Kidney epithelial cell (primary cell): ENCODE results near the gene RAC2. TPM values are rescaled to one million over a fixed set of nuclear protein-coding genes. Genes with fewer than 3 reads are reported as not detected.
"Not testable (repeated sequence)": the region's sequence is repeated elsewhere in the genome, so short reads cannot be mapped to it uniquely, and the experiment has no call there.

Experiments used
- DNase-seq: peaks from one replicate; pipeline ENCODE4 v3.0.0-alpha.2; 2010; ENCODE audit warnings: low read depth
- H3K27me3 ChIP-seq: 2 replicates; pipeline ENCODE4 v1.6.0; 2011; ENCODE audit warnings: low read length; ENCODE audit not compliant: control insufficient read depth, insufficient read depth
- H3K36me3 ChIP-seq: 2 replicates; pipeline ENCODE4 v1.5.1; 2011; ENCODE audit warnings: low read length; ENCODE audit not compliant: control insufficient read depth, insufficient read depth
- H3K4me3 ChIP-seq: 2 replicates; pipeline ENCODE4 v1.5.1; 2011; ENCODE audit warnings: low read depth, mild to moderate bottlenecking, control low read depth, low read length
- CTCF ChIP-seq: IDR thresholded peaks from 2 replicates; pipeline ENCODE4 v1.5.1; 2011; ENCODE audit warnings: mild to moderate bottlenecking, moderate library complexity, low read length, control low read depth, inconsistent platforms; ENCODE audit not compliant: insufficient read depth, poor library complexity, severe bottlenecking
- total RNA-seq: library from RNA; depleted of rRNA; stranded (reverse); fragments of >200 nt; gene quantifications from 2 replicates; pipeline ENCODE4 v1.2.3, GENCODE V29; 2015

The RAC2 gene
- total RNA-seq, 1 donor from 2014 or later = 24.0 TPM

GRCh38 chr22:37233751-37234631 lies 10.1 kb downstream of the RAC2 start:
- no peak for TF ChIP-seq CTCF
- no peak for DNase-seq
- no peaks in the 10 kb centered on the region for H3K36me3 ChIP-seq
- no peak overlapping the region for H3K4me3 ChIP-seq
- no peaks in the 10 kb centered on the region for H3K27me3 ChIP-seq

- not testable (repeated sequence) for DNase-seq, H3K36me3 ChIP-seq, H3K4me3 ChIP-seq, H3K27me3 ChIP-seq
These were observed 10.7 kb downstream of the RAC2 start for GRCh38 chr22:37233371-37233750.

- Histone ChIP-seq H3K4me3 (no peak overlapping the region), H3K27me3 (no peaks in the 10 kb centered on the region), H3K36me3 (no peaks in the 10 kb centered on the region)
- DNase-seq = no peak
- TF ChIP-seq CTCF = no peak
These were observed 11.7 kb downstream of the RAC2 start for GRCh38 chr22:37232140-37232998.

- H3K27me3 ChIP-seq = no peaks in the 10 kb centered on the region
- DNase-seq = no peak
- no peak overlapping the region for H3K4me3 ChIP-seq
- no peaks in the 10 kb centered on the region for H3K36me3 ChIP-seq
- no peak for TF ChIP-seq CTCF
These were observed 12.5 kb downstream of the RAC2 start for GRCh38 chr22:37231406-37232139.

- no peak for DNase-seq
- H3K4me3 ChIP-seq = no peak overlapping the region
- TF ChIP-seq CTCF = no peak
- no peaks in the 10 kb centered on the region for H3K27me3 ChIP-seq
- no peaks in the 10 kb centered on the region for H3K36me3 ChIP-seq
These were observed 13.2 kb downstream of the RAC2 start for GRCh38 chr22:37230673-37231405.
